Astrocyte (in vitro differentiated cells and primary cell): Measurements from ENCODE around the gene CASP12.

ENCODE experiments used
- CTCF ChIP-seq: IDR thresholded peaks from 2 replicates; pipeline ENCODE4 v1.5.1; 2011; ENCODE audit warnings: low read depth, mild to moderate bottlenecking, inconsistent platforms, low read length, moderate library complexity; ENCODE audit not compliant: insufficient read depth
- EZH2 ChIP-seq: IDR thresholded peaks from 2 replicates; pipeline ENCODE4 v1.6.1; 2012; ENCODE audit warnings: mild to moderate bottlenecking, low read length, inconsistent platforms; ENCODE audit not compliant: insufficient read depth

- TF ChIP-seq EZH2, result no peak
- TF ChIP-seq CTCF, result no peak
Measured at GRCh38 chr11:104876324-104876723, 21.9 kb downstream of the CASP12 start.
